Measurements from ENCODE around the gene ZBTB7C. TPM values are rescaled to one million over a fixed set of nuclear protein-coding genes. Genes with fewer than 3 reads are reported as not detected.

Gene ZBTB7C
- total and polyA plus RNA-seq, 2 of the 8 experiments (the other 6 are each of a cell fraction or from before 2014, with no cell fraction given), result 0.15 to 0.45 TPM

DNA sequence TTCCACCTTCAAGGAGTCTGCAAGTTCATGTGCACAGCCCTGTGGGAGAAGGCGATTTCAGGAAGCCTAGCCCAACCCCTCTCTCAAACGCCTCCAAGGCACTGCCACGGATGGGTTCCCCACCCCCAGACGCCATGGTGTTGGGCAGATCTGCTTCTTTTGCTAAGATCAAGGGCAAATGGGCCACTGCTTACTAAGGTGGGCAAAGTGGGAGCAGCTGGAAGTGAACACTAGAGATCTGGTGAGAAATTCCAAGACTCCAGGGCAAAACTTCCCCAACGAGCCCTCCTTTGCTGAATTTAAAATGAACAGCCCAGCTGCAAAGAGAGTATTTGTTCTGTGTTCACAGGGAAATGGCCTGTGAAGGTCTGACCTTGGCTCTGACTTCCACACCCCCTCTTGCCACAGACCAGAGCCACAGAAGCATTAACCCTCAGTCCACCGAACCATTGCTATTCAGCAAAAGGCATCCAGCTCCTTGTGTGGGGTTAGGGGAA lies 45.1 kb upstream of the ZBTB7C start:
- Histone ChIP-seq H3K4ac (replicated peaks; ENCODE audit: insufficient read length, low read depth, low read length) (no peak overlapping the region), H2BK20ac (ENCODE audit: low read length) (no peak overlapping the region), H3K23ac (ENCODE audit: insufficient read length) (no peak overlapping the region), H2BK5ac (ENCODE audit: low read depth, low read length) (no peak overlapping the region), H2BK15ac (ENCODE audit: low read length) (no peak overlapping the region), H3K4me2 (ENCODE audit: insufficient read depth in 1 of 2, low read depth in 2 of 2, low read length in 2 of 2) (no peak overlapping the region), H2AK5ac (ENCODE audit: low read depth, low read length) (no peak overlapping the region), H2BK12ac (ENCODE audit: low read depth, low read length) (no peak overlapping the region), H3K79me1 (ENCODE audit: low read depth, low read length) (no peaks in the 10 kb centered on the region), H3K4me3 (ENCODE audit: extremely low read depth in 1 of 4, insufficient read depth in 2 of 4, low read depth in 3 of 4, low read length in 4 of 4) (no peak overlapping the region), H4K8ac (ENCODE audit: extremely low read depth, insufficient read depth, low read length) (no peak overlapping the region), H3K36me3 (ENCODE audit: control insufficient read depth in 2 of 4, insufficient read depth in 4 of 4, low read length in 3 of 4) (no peaks in the 10 kb centered on the region), H3K27ac (ENCODE audit: low read depth, low read length) (no peak overlapping the region), H3K4me1 (replicated peaks in 1 of 4; ENCODE audit: control insufficient read depth in 3 of 4, insufficient read depth in 4 of 4, low read length in 3 of 4) (no peaks in the 10 kb centered on the region; a peak in 1 of 7 replicates), H3K18ac (ENCODE audit: extremely low read depth, low read length) (no peak overlapping the region), H4K5ac (ENCODE audit: insufficient read length, low read depth, low read length) (no peak overlapping the region), H4K91ac (replicated peaks; ENCODE audit: insufficient read length, low read length) (no peak overlapping the region), H3K9me3 (ENCODE audit: insufficient read depth in 2 of 2, low read depth in 1 of 2, low read length in 1 of 2) (no peaks in the 10 kb centered on the region), H3K27me3 (replicated peaks in 1 of 4; ENCODE audit: control insufficient read depth in 3 of 4, extremely low read depth in 1 of 4, insufficient read depth in 3 of 4, low read length in 3 of 4) (no peaks in the 10 kb centered on the region), H3K9ac (replicated peaks in 1 of 4; ENCODE audit: extremely low read depth in 1 of 4, low read depth in 3 of 4, low read length in 3 of 4) (no peak overlapping the region; a peak in 1 of 7 replicates), H3K23me2 (ENCODE audit: low read depth, low read length) (no peaks in the 10 kb centered on the region), H3K56ac (replicated peaks; ENCODE audit: insufficient read length, low read depth, low read length) (no peak overlapping the region), H2BK120ac (replicated peaks; ENCODE audit: low read depth, low read length) (no peak overlapping the region), H3K14ac (ENCODE audit: insufficient read length) (no peak overlapping the region), H2AFZ (ENCODE audit: low read length) (0 out of 2 replicates have a peak overlapping the region, but pooled peaks have one; percentile 68), H3K79me2 (ENCODE audit: control insufficient read depth in 1 of 2, insufficient read depth in 2 of 2, low read length in 2 of 2) (no peaks in the 10 kb centered on the region), H4K20me1 (replicated peaks in 1 of 2; ENCODE audit: control insufficient read depth in 1 of 2, insufficient read depth in 2 of 2, low read length in 2 of 2) (no peaks in the 10 kb centered on the region)
- FAIRE-seq (no peak), DNase-seq (ENCODE audit: low read depth in 1 of 2, low spot score in 2 of 2) (no peak)
- WGBS, 2 experiments (ENCODE audit: extremely low coverage in 1 of 2, insufficient coverage in 1 of 2, insufficient read length in 1 of 2, insufficient replicate concordance in 2 of 2, low coverage in 1 of 2, low lambda C conversion rate in 2 of 2, missing lambda C conversion rate in 1 of 2), result 75% methylated on average over 6 of the region's 6 CpGs; no CpG with 5 or more reads in 1 of the 2 experiments
- POLR2A ChIA-PET (ENCODE audit: partially characterized antibody), result no interaction called here
- CTCF ChIA-PET (ENCODE audit: partially characterized antibody), result interaction anchor here (1.0 to 6.4 kb wide), 6 partner anchors 8 to 210 kb away, joined by 3 to 57 read pairs (median 4); no protein-coding TSS in a partner anchor
- TF ChIP-seq BACH1 (IDR thresholded peaks at IDR 0.05; ENCODE audit: low read length) (no peak), MAFK (IDR thresholded peaks at IDR 0.05; ENCODE audit: low read depth, low read length) (no peak), CREB1 (IDR thresholded peaks at IDR 0.05) (no peak), HDAC2 (IDR thresholded peaks at IDR 0.05; ENCODE audit: borderline replicate concordance in 1 of 2, low read depth in 2 of 2, low read length in 2 of 2) (no peak), JUND (IDR thresholded peaks at IDR 0.05; ENCODE audit: low read length) (no peak), RBBP5 (IDR thresholded peaks at IDR 0.05; ENCODE audit: borderline replicate concordance, low read depth, low read length) (no peak), GTF2F1 (IDR thresholded peaks at IDR 0.05; ENCODE audit: borderline replicate concordance, low read depth, low read length) (no peak), CHD2 (IDR thresholded peaks at IDR 0.05; ENCODE audit: low read length) (no peak), RFX5 (IDR thresholded peaks at IDR 0.05; ENCODE audit: borderline replicate concordance, low read depth, low read length) (no peak), FOSL1 (IDR thresholded peaks at IDR 0.05; ENCODE audit: insufficient read depth, low read depth, low read length) (no peak)
- TF ChIP-seq, protein P1, sequence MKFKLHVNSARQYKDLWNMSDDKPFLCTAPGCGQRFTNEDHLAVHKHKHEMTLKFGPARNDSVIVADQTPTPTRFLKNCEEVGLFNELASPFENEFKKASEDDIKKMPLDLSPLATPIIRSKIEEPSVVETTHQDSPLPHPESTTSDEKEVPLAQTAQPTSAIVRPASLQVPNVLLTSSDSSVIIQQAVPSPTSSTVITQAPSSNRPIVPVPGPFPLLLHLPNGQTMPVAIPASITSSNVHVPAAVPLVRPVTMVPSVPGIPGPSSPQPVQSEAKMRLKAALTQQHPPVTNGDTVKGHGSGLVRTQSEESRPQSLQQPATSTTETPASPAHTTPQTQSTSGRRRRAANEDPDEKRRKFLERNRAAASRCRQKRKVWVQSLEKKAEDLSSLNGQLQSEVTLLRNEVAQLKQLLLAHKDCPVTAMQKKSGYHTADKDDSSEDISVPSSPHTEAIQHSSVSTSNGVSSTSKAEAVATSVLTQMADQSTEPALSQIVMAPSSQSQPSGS (IDR thresholded peaks at IDR 0.05; ENCODE audit: low read length), result no peak
- TF ChIP-seq, protein P2, sequence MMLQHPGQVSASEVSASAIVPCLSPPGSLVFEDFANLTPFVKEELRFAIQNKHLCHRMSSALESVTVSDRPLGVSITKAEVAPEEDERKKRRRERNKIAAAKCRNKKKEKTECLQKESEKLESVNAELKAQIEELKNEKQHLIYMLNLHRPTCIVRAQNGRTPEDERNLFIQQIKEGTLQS (IDR thresholded peaks at IDR 0.05; ENCODE audit: insufficient read depth, low read depth, low read length), result no peak
